Right lobe of liver (tissue), 6 donors: Measurements from ENCODE around the gene BCKDHB. TPM values are rescaled to one million over a fixed set of nuclear protein-coding genes. Genes with fewer than 3 reads are reported as not detected.

Experiments used
- ATAC-seq, 4 donors: fragments of 200-7000 bp; cut with Tn5 transposase; one replicate each; pipeline ENCODE4 v1.9.1; 2020; ENCODE audit warnings: mild to moderate bottlenecking in 4 of 4, moderate library complexity in 4 of 4
- DNase-seq, 3 donors: peaks; one replicate each; pipeline ENCODE4 v3.0.0-alpha.2; 2020
- H3K27ac ChIP-seq, 3 donors: fragments of 200-600 bp; one replicate each; pipeline ENCODE4 v1.8.0; 2022
- H3K27me3 ChIP-seq, 2 donors: fragments of 200-600 bp; one replicate each; pipeline ENCODE4 v1.8.0; 2022
- H3K36me3 ChIP-seq, 4 donors: fragments of 200-600 bp; sonication (generic) in 1 of 4; one replicate each; pipeline versions ENCODE4 v1.5.1 to v1.8.0; 2017 to 2022; ENCODE audit warnings: control low read depth in 1 of 4
- H3K4me1 ChIP-seq, 4 donors: fragments of 200-600 bp; sonication (generic) in 1 of 4; one replicate each; pipeline versions ENCODE4 v1.5.1 to v1.8.0; 2017 to 2022; ENCODE audit warnings: control low read depth in 1 of 4
- H3K4me3 ChIP-seq, 3 donors: fragments of 200-600 bp; one replicate each; pipeline ENCODE4 v1.8.0; 2022
- H3K9me3 ChIP-seq, 4 donors: fragments of 200-600 bp; sonication (generic) in 1 of 4; one replicate each; pipeline versions ENCODE4 v1.5.1 to v1.8.0; 2017 to 2022; ENCODE audit warnings: control low read depth in 1 of 4
- POLR2A ChIP-seq: fragments of 450-650 bp; IDR thresholded peaks from one replicate; pipeline ENCODE4 v1.6.1; 2017; ENCODE audit warnings: antibody characterized with exemption, mild to moderate bottlenecking
- WGBS: methylation state at CpG from one replicate; pipeline ENCODE4 v1.1.6; 2018; ENCODE audit warnings: low coverage, low lambda C conversion rate; ENCODE audit not compliant: insufficient coverage; ENCODE audit errors: missing lambda C conversion rate; 5-methylcytosine and 5-hydroxymethylcytosine counted together
- intact Hi-C, 2 donors: fragments of 100-400 bp; cut with DNase I; formaldehyde crosslinking; loops; one replicate each; pipeline versions ENCODE4 v1.11.2 to v1.14.1; 2022
- total RNA-seq, 6 experiments: library from RNA; depleted of rRNA in 2 of 6; stranded (reverse); fragments of >200 nt in 2 of 6; fragmentation: NEBNext Ultra II Directional in 3 of 6; extraction: Animal tissue kit (Norgen Biotek cat#: 25700) in 3 of 6; gene quantifications; one replicate each; pipeline versions ENCODE4 v1.1.0 to v1.2.4, GENCODE V29; 2016 to 2023
- TF ChIP-seq, protein P1 (sequence below), 4 donors: fragments of 200-600 bp in 3 of 4; fragments of 450-650 bp in 1 of 4; IDR thresholded peaks; one replicate each; pipeline versions ENCODE4 v1.5.1 to v1.8.0; 2016 to 2022; ENCODE audit warnings: antibody characterized with exemption in 4 of 4, mild to moderate bottlenecking in 2 of 4
- donor health status: DM: no; HTN: yes; CAD: no.
- donor health status: DM: no; HTN: no; CAD: no.
- donor health status: DM: no; HTN: no; CAD: no.
- donor health status: DM: no; HTN: yes; CAD: no.
- donor health status: DM: no; HTN: yes; CAD: no.

The BCKDHB gene
- total RNA-seq, 6 experiments from 2014 or later = 22.1 to 57.2 (median 43.9) TPM

- Histone ChIP-seq H3K4me3 (no peak overlapping the region), H3K27ac (no peak overlapping the region), H3K4me1 (peaks cover 0 to 4% (median 0%) of the 10 kb centered on the region in 4 donors), H3K27me3 (no peaks in the 10 kb centered on the region), H3K9me3 (no peaks in the 10 kb centered on the region), H3K36me3 (no peaks in the 10 kb centered on the region)
- no peak for ATAC-seq
- WGBS = 80% methylated on average over 2 of the region's 2 CpGs
- TF ChIP-seq, protein P1, sequence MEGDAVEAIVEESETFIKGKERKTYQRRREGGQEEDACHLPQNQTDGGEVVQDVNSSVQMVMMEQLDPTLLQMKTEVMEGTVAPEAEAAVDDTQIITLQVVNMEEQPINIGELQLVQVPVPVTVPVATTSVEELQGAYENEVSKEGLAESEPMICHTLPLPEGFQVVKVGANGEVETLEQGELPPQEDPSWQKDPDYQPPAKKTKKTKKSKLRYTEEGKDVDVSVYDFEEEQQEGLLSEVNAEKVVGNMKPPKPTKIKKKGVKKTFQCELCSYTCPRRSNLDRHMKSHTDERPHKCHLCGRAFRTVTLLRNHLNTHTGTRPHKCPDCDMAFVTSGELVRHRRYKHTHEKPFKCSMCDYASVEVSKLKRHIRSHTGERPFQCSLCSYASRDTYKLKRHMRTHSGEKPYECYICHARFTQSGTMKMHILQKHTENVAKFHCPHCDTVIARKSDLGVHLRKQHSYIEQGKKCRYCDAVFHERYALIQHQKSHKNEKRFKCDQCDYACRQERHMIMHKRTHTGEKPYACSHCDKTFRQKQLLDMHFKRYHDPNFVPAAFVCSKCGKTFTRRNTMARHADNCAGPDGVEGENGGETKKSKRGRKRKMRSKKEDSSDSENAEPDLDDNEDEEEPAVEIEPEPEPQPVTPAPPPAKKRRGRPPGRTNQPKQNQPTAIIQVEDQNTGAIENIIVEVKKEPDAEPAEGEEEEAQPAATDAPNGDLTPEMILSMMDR (IDR thresholded peaks at IDR 0.05) = no peak
- no peak for TF ChIP-seq POLR2A
- no peak for DNase-seq
- intact Hi-C loops = no loop called here
Observed at GRCh38 chr6:80154160-80154559, 47.7 kb downstream of the BCKDHB start.

GRCh38 chr6:80156221-80156620, 49.8 kb downstream of the BCKDHB start:
- Histone ChIP-seq H3K36me3 (no peaks in the 10 kb centered on the region), H3K27me3 (no peaks in the 10 kb centered on the region), H3K4me1 (peaks cover 0 to 6% (median 0%) of the 10 kb centered on the region in 4 donors), H3K27ac (no peak overlapping the region), H3K9me3 (no peaks in the 10 kb centered on the region), H3K4me3 (no peak overlapping the region)
- no peak for TF ChIP-seq POLR2A
- TF ChIP-seq, protein P1 (IDR thresholded peaks at IDR 0.05) = no peak
- intact Hi-C loops = no loop called here
- DNase-seq = no peak
- no peak for ATAC-seq

- DNase-seq (no peak), ATAC-seq (peak in 3 of 4 donors; percentile 62 to 97 (median 96))
- TF ChIP-seq, protein P1 (IDR thresholded peaks at IDR 0.05) = no peak
- TF ChIP-seq POLR2A = no peak
- intact Hi-C loops = no loop called here
- H3K4me3 ChIP-seq = no peak overlapping the region
- 100% methylated on average over 2 of the region's 2 CpGs for WGBS
- no peak overlapping the region for H3K27ac ChIP-seq
- H3K4me1 ChIP-seq = peaks cover 0 to 11% (median 0%) of the 10 kb centered on the region in 4 donors
- no peaks in the 10 kb centered on the region for H3K27me3 ChIP-seq
- H3K36me3 ChIP-seq = no peaks in the 10 kb centered on the region
- H3K9me3 ChIP-seq = no peaks in the 10 kb centered on the region
Observed at GRCh38 chr6:80158478-80158989, 52.1 kb downstream of the BCKDHB start.

GRCh38 chr6:80161434-80161833, 55.0 kb downstream of the BCKDHB start:
- H3K27me3 ChIP-seq = no peaks in the 10 kb centered on the region
- H3K4me1 ChIP-seq = peaks cover 0 to 11% (median 0%) of the 10 kb centered on the region in 4 donors
- no peak overlapping the region for H3K4me3 ChIP-seq
- H3K9me3 ChIP-seq = no peaks in the 10 kb centered on the region
- intact Hi-C loops = no loop called here
- H3K27ac ChIP-seq = no peak overlapping the region
- no peaks in the 10 kb centered on the region for H3K36me3 ChIP-seq
- DNase-seq (no peak), ATAC-seq (no peak)
- 90% methylated on average over 1 of the region's 1 CpG for WGBS
- TF ChIP-seq POLR2A = no peak
- TF ChIP-seq, protein P1 (IDR thresholded peaks at IDR 0.05) = no peak

DNA sequence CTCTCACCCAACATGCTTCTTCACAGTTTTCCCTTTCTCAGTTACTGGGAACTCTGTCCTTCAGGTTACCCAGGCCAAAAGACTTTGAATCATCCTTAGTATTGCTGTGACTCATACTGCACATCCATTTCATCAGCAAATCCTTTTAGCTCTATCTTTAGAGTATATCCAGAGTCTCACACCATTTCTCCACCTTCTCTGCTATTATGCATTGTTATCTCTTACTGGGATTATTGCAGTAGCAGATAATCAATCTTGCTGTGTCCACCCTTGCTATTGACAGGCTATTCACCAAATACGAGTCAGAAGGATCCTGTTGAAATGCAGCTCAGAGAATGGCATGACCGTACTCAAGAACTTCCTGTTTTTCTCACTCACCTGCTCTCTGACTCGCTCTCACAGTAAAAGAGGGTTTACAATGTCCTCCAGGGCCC, 57.3 kb downstream of the BCKDHB start:
- peaks cover 0 to 7% (median 3%) of the 10 kb centered on the region in 4 donors for H3K36me3 ChIP-seq
- H3K4me3 ChIP-seq = no peak overlapping the region
- DNase-seq (no peak), ATAC-seq (peak in 1 of 4 donors; percentile 37)
- intact Hi-C loops = no loop called here
- H3K9me3 ChIP-seq = no peaks in the 10 kb centered on the region
- H3K4me1 ChIP-seq = peaks cover 0 to 7% (median 0%) of the 10 kb centered on the region in 4 donors
- H3K27ac ChIP-seq = no peak overlapping the region
- 79% methylated on average over 3 of the region's 3 CpGs for WGBS
- TF ChIP-seq POLR2A = no peak
- TF ChIP-seq, protein P1 (IDR thresholded peaks at IDR 0.05) = no peak
- H3K27me3 ChIP-seq = no peaks in the 10 kb centered on the region
